Astrocyte of the cerebellum (primary cell): ENCODE data around the gene CTSH.

Experiments
- DNase-seq: peaks from one replicate; pipeline ENCODE4 v3.0.0-alpha.2; 2011; ENCODE audit warnings: low read depth
- H3K4me3 ChIP-seq: 2 replicates; pipeline ENCODE4 v1.5.1; 2011; ENCODE audit warnings: mild to moderate bottlenecking, low read depth, low read length, moderate library complexity
- in situ Hi-C: cut with HindIII; loops from 2 replicates; pipeline ENCODE4 v1.10.0; 2017; ENCODE audit warnings: low sequenced_read_pairs
- TF ChIP-seq, protein P1 (sequence below): IDR thresholded peaks from 2 replicates; pipeline ENCODE4 v1.5.1; 2012; ENCODE audit warnings: low read length, low read depth, moderate library complexity, mild to moderate bottlenecking; ENCODE audit errors: missing control alignments

Gene CTSH

DNA sequence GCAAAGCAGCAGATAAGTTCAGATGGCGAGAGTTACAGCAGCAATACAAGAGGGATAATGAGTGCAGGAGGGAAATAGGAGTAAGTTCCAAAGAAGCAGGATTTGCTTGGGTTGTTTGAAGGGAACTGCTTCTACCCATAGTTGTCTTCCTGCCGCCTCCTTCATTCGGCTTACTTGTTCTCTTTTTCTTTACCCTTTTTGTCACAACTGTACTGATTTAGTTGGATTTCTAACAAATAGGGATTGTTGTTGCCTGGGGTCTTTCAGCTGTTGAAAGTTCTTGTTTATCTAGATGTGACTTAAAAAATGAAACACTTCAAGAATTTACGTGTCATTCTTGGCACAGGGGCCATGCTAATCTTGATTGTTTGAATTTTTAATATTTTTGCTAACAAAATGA is 46.3 kb downstream of the CTSH start:
- no peak overlapping the region for H3K4me3 ChIP-seq
- TF ChIP-seq, protein P1, sequence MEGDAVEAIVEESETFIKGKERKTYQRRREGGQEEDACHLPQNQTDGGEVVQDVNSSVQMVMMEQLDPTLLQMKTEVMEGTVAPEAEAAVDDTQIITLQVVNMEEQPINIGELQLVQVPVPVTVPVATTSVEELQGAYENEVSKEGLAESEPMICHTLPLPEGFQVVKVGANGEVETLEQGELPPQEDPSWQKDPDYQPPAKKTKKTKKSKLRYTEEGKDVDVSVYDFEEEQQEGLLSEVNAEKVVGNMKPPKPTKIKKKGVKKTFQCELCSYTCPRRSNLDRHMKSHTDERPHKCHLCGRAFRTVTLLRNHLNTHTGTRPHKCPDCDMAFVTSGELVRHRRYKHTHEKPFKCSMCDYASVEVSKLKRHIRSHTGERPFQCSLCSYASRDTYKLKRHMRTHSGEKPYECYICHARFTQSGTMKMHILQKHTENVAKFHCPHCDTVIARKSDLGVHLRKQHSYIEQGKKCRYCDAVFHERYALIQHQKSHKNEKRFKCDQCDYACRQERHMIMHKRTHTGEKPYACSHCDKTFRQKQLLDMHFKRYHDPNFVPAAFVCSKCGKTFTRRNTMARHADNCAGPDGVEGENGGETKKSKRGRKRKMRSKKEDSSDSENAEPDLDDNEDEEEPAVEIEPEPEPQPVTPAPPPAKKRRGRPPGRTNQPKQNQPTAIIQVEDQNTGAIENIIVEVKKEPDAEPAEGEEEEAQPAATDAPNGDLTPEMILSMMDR: no peak
- in situ Hi-C loops: loop anchor here (25.0 kb wide), 1 partner anchor 289 kb away; no protein-coding TSS in a partner anchor
- no peak for DNase-seq

GRCh38 chr15:78895471-78895870 is 49.4 kb downstream of the CTSH start:
- TF ChIP-seq, protein P1: no peak
- in situ Hi-C loops: loop anchor here (25.0 kb wide), 1 partner anchor 292 kb away; no protein-coding TSS in a partner anchor
- no peak overlapping the region for H3K4me3 ChIP-seq
- no peak for DNase-seq

DNA sequence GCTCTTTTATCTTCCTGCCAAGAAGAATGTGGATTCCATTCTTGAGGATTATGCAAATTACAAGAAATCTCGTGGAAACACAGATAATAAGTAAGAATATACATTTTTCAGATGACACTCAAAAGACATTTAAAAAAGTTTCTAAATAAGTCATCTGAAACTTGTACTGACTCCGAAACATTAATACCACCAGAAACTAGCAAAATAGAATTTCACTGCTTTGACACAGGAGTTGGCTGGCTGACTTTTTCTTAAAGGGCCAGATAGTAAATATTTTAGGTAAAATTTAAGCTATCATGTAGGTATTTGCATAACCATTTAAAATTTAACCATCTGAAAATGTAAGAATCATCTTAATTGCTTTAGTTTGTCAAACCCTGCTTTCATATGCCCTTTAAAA is 51.3 kb downstream of the CTSH start:
- H3K4me3 ChIP-seq: no peak overlapping the region
- TF ChIP-seq, protein P1: no peak
- DNase-seq: no peak
- in situ Hi-C loops: loop anchor here (25.0 kb wide), 1 partner anchor 294 kb away; no protein-coding TSS in a partner anchor

- no peak for DNase-seq
- TF ChIP-seq, protein P1: no peak
- H3K4me3 ChIP-seq: no peak overlapping the region
- in situ Hi-C loops: loop anchor here (25.0 kb wide), 1 partner anchor 298 kb away; no protein-coding TSS in a partner anchor
Measured at GRCh38 chr15:78889000-78889399, 55.8 kb downstream of the CTSH start.

- no peak for DNase-seq
- in situ Hi-C loops: loop anchor here (25.0 kb wide), 1 partner anchor 306 kb away; no protein-coding TSS in a partner anchor
- TF ChIP-seq, protein P1: no peak
- H3K4me3 ChIP-seq: no peak overlapping the region
Measured at GRCh38 chr15:78881681-78882080, 63.2 kb downstream of the CTSH start.

GRCh38 chr15:78880813-78881212 is 64.0 kb downstream of the CTSH start:
- in situ Hi-C loops: loop anchor here (25.0 kb wide), 1 partner anchor 306 kb away; no protein-coding TSS in a partner anchor
- TF ChIP-seq, protein P1: no peak

GRCh38 chr15:78880242-78880533 is 64.7 kb downstream of the CTSH start:
- in situ Hi-C loops: loop anchor here (25.0 kb wide), 1 partner anchor 307 kb away; no protein-coding TSS in a partner anchor
- TF ChIP-seq, protein P1: no peak
- no peak overlapping the region for H3K4me3 ChIP-seq
- no peak for DNase-seq

More at GRCh38 chr15:78880813-78881212, 64.0 kb downstream of the CTSH start:
- no peak overlapping the region for H3K4me3 ChIP-seq
- no peak for DNase-seq
